A549 (cell line): Measurements from ENCODE around the gene ATP2A3. TPM values are rescaled to one million over a fixed set of nuclear protein-coding genes. Genes with fewer than 3 reads are reported as not detected.

ENCODE experiments used
- ATAC-seq, 2 experiments: fragments of 200-7000 bp in 1 of 2; fragments of >200 bp in 1 of 2; cut with Nextera tagmentation in 1 of 2; cut with Tn5 transposase in 1 of 2; 3 replicates each; pipeline versions ENCODE4 v1.8.0 to v1.9.1; 2018 to 2020; ENCODE audit warnings: mild to moderate bottlenecking in 1 of 2, moderate library complexity in 1 of 2
- CTCF ChIA-PET: fragments of 300-600 bp; sonication (Branson Sonifier 250); formaldehyde crosslinking; extraction: SDS; loops from one replicate; lab custom pipeline; 2021; ENCODE audit warnings: antibody characterized with exemption, inconsistent platforms; lab: Yijun Ruan, JAX
- POLR2A ChIA-PET: fragments of 350-600 bp; formaldehyde crosslinking; extraction: SDS; loops from one replicate; lab custom pipeline; 2021; ENCODE audit warnings: antibody characterized with exemption, inconsistent platforms; lab: Yijun Ruan, JAX
- DNase-seq, 2 experiments: peaks; one replicate each; pipeline versions ENCODE4 v3.0.0 to v3.0.0-alpha.2; 2011 to 2016; ENCODE audit warnings: low read depth in 1 of 2, low spot score in 1 of 2
- FAIRE-seq: peaks from 2 replicates; lab custom pipeline; 2011; peaks lifted over from hg19 to GRCh38; lab: Jason Lieb, UNC
- H3K27ac ChIP-seq, 2 experiments: fragments of >200 bp; sonication (Bioruptor Twin); formaldehyde crosslinking; 3 replicates each; pipeline ENCODE4 v1.5.1; 2016 to 2017
- H3K4me1 ChIP-seq: fragments of >200 bp; sonication (Bioruptor Twin); formaldehyde crosslinking; 3 replicates; pipeline ENCODE4 v1.6.1; 2016
- H3K4me2 ChIP-seq: fragments of >200 bp; sonication (Bioruptor Twin); formaldehyde crosslinking; 3 replicates; pipeline ENCODE4 v1.6.1; 2016
- H3K4me3 ChIP-seq: fragments of >200 bp; sonication (Bioruptor Twin); formaldehyde crosslinking; 3 replicates; pipeline ENCODE4 v1.5.1; 2016
- H3K9me3 ChIP-seq: fragments of >200 bp; sonication (Bioruptor Twin); formaldehyde crosslinking; 3 replicates; pipeline ENCODE4 v1.6.1; 2016
- CBX2 ChIP-seq: fragments of 200-600 bp; sonication (generic); IDR thresholded peaks from 2 replicates; pipeline ENCODE4 v1.6.1; 2016; ENCODE audit warnings: low read depth, mild to moderate bottlenecking, borderline replicate concordance
- CBX8 ChIP-seq: fragments of 200-600 bp; sonication (generic); IDR thresholded peaks from 2 replicates; pipeline ENCODE4 v1.6.1; 2016
- CHD4 ChIP-seq: fragments of 200-600 bp; sonication (generic); IDR thresholded peaks from 2 replicates; pipeline ENCODE4 v1.6.1; 2016; ENCODE audit warnings: antibody characterized with exemption, mild to moderate bottlenecking, borderline replicate concordance
- EHF ChIP-seq: fragments of 250-450 bp; sonication (Bioruptor Pico); IDR thresholded peaks from 2 replicates; pipeline ENCODE4 v1.5.0; 2020; ENCODE audit warnings: mild to moderate bottlenecking
- EP300 ChIP-seq, 2 experiments: fragments of >200 bp; sonication (Bioruptor Twin); formaldehyde crosslinking; IDR thresholded peaks; 2 replicates in 1 of 2; 3 replicates in 1 of 2; pipeline ENCODE4 v1.6.1; 2016 to 2017
- ESRRA ChIP-seq: fragments of 150-350 bp; IDR thresholded peaks from 2 replicates; pipeline ENCODE4 v1.6.1; 2014; ENCODE audit warnings: mild to moderate bottlenecking, low read length, borderline replicate concordance
- JUN ChIP-seq, 2 experiments: fragments of >200 bp; sonication (Bioruptor Twin); formaldehyde crosslinking; IDR thresholded peaks; 2 replicates in 1 of 2; 3 replicates in 1 of 2; pipeline ENCODE4 v1.6.1; 2016 to 2017
- KDM1A ChIP-seq: fragments of 200-600 bp; sonication (generic); IDR thresholded peaks from 2 replicates; pipeline ENCODE4 v1.6.1; 2016; ENCODE audit warnings: low read depth, mild to moderate bottlenecking
- KDM5A ChIP-seq: fragments of 200-600 bp; sonication (generic); IDR thresholded peaks from 2 replicates; pipeline ENCODE4 v1.6.1; 2016; ENCODE audit warnings: antibody characterized with exemption, mild to moderate bottlenecking
- MAZ ChIP-seq: fragments of 150-350 bp; IDR thresholded peaks from 2 replicates; pipeline ENCODE4 v1.6.1; 2014; ENCODE audit warnings: antibody characterized with exemption, low read depth, low read length, borderline replicate concordance
- PHF8 ChIP-seq: fragments of 200-600 bp; sonication (generic); IDR thresholded peaks from 2 replicates; pipeline ENCODE4 v1.6.1; 2016; ENCODE audit warnings: low read depth, mild to moderate bottlenecking, antibody characterized with exemption, moderate library complexity, borderline replicate concordance
- POLR2A ChIP-seq: IDR thresholded peaks from 2 replicates; pipeline ENCODE4 v1.6.1; 2012; ENCODE audit warnings: mild to moderate bottlenecking, low read length
- RAD21 ChIP-seq, 2 experiments: fragments of >200 bp in 1 of 2; sonication (Bioruptor Twin) in 1 of 2; formaldehyde crosslinking in 1 of 2; IDR thresholded peaks in 1 of 2; conservative IDR thresholded peaks in 1 of 2; 2 replicates in 1 of 2; 3 replicates in 1 of 2; pipeline ENCODE4 v1.6.1; 2012 to 2018; ENCODE audit warnings: inconsistent platforms in 1 of 2
- RCOR1 ChIP-seq: fragments of 150-350 bp; IDR thresholded peaks from 2 replicates; pipeline ENCODE4 v1.6.1; 2014; ENCODE audit warnings: antibody characterized with exemption, low read length, low read depth
- RFX5 ChIP-seq: fragments of 450-650 bp; IDR thresholded peaks from 2 replicates; pipeline ENCODE4 v1.7.1; 2014; ENCODE audit warnings: antibody characterized with exemption, mild to moderate bottlenecking, moderate library complexity
- RNF2 ChIP-seq: fragments of 200-600 bp; sonication (generic); IDR thresholded peaks from 2 replicates; pipeline ENCODE4 v1.6.1; 2016; ENCODE audit warnings: low read depth, mild to moderate bottlenecking, antibody characterized with exemption, moderate library complexity, borderline replicate concordance
- SREBF2 ChIP-seq: fragments of 450-650 bp; IDR thresholded peaks from 2 replicates; pipeline ENCODE4 v1.6.1; 2014; ENCODE audit warnings: mild to moderate bottlenecking, moderate library complexity
- TFCP2L1 ChIP-seq: fragments of 250-450 bp; sonication (Bioruptor Pico); IDR thresholded peaks from 2 replicates; pipeline ENCODE4 v1.5.0; 2021; ENCODE audit warnings: mild to moderate bottlenecking
- TP53 ChIP-seq: fragments of 250-450 bp; sonication (Bioruptor Pico); IDR thresholded peaks from 2 replicates; pipeline ENCODE4 v1.5.0; 2021; ENCODE audit warnings: mild to moderate bottlenecking, moderate library complexity
- ZC3H11A ChIP-seq: fragments of 450-650 bp; IDR thresholded peaks from 2 replicates; pipeline ENCODE4 v1.6.1; 2014; ENCODE audit warnings: antibody characterized with exemption, mild to moderate bottlenecking
- ZNF302 ChIP-seq: fragments of 250-450 bp; sonication (Bioruptor Pico); IDR thresholded peaks from 2 replicates; pipeline ENCODE4 v1.9.0; 2021; ENCODE audit warnings: inconsistent platforms, mild to moderate bottlenecking, moderate library complexity
- ZSCAN20 ChIP-seq: fragments of 250-450 bp; sonication (Bioruptor Pico); IDR thresholded peaks from 2 replicates; pipeline ENCODE4 v1.8.0; 2022; ENCODE audit warnings: mild to moderate bottlenecking, moderate library complexity
- WGBS: methylation state at CpG from one replicate; pipeline ENCODE4 v1.1.6; 2017; ENCODE audit errors: missing lambda C conversion rate; 5-methylcytosine and 5-hydroxymethylcytosine counted together
- polyA plus RNA-seq, 4 experiments: library from polyadenylated mRNA; depleted of rRNA in 3 of 4; stranded (reverse); fragments of >200 nt; fragmentation: RNase III in 1 of 4; extraction: RNeasy Plus Mini Kit Qiagen cat#74134 plus additional on column Dnase treatment in 1 of 4; gene quantifications; 2 replicates in 3 of 4; 3 replicates in 1 of 4; pipeline ENCODE4 v1.2.3, GENCODE V29; 2011 to 2017
- TF ChIP-seq, protein P1 (sequence below): fragments of 150-350 bp; IDR thresholded peaks from 2 replicates; pipeline ENCODE4 v1.6.1; 2014; ENCODE audit warnings: low read depth, mild to moderate bottlenecking, low read length
- TF ChIP-seq, protein P2 (sequence below): fragments of >200 bp; sonication (Bioruptor Twin); formaldehyde crosslinking; IDR thresholded peaks from 2 replicates; pipeline ENCODE4 v1.6.1; 2016
- TF ChIP-seq, protein P3 (sequence below): fragments of 250-450 bp; sonication (Bioruptor Pico); IDR thresholded peaks from 2 replicates; pipeline ENCODE4 v1.5.0; 2020; ENCODE audit warnings: low read depth, mild to moderate bottlenecking, moderate library complexity
- TF ChIP-seq, protein P4 (sequence below): IDR thresholded peaks from 2 replicates; pipeline ENCODE4 v1.6.1; 2012
- TF ChIP-seq, protein P5 (sequence below): fragments of >200 bp; sonication (Bioruptor Twin); formaldehyde crosslinking; IDR thresholded peaks from 3 replicates; pipeline ENCODE4 v1.6.1; 2016
- TF ChIP-seq, protein P6 (sequence below): IDR thresholded peaks from 2 replicates; pipeline ENCODE4 v1.6.1; 2012

The ATP2A3 gene
- polyA plus RNA-seq, 2 of the 4 experiments (the other 2 are of a cell fraction) = 3.1 to 5.5 TPM

DNA sequence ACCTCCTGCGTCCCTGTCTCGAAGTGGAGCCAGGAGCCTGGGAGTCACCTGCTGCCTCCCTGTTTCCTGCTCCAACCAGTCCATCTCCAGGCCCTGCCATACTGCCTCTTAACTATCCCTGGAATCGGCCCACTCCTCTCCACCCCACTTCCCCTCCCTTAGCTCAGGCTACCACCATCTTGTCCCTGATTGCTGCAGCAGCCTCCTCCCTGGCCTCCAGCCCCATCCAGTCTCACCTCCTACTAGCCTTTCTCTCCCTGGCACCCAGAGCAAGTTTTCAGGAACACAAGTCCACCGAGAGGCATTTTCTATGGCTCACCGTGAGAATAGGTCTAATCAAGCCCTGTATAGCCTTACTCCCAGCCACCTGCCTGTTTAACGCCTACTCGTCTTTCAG is 70.5 kb downstream of the ATP2A3 start:
- Histone ChIP-seq H3K4me3 (peak overlapping the region; percentile 79), H3K27ac (peak overlapping the region; percentile 87 to 89), H3K4me2 (peak overlapping the region; percentile 64), H3K4me1 (peaks cover 49% of the 10 kb centered on the region), H3K9me3 (no peaks in the 10 kb centered on the region)
- no peak for DNase-seq
- ChIA-PET POLR2A (interaction anchor here (1.7 kb wide), 1 partner anchor 49 kb away, joined by 3 read pairs; no protein-coding TSS in a partner anchor), CTCF (interaction anchor here (0.9 to 16.6 kb wide), 10 partner anchors 8 to 111 kb away, joined by 3 to 256 read pairs (median 6); partner anchors contain the start of genes NCBP3 and P2RX1)
- FAIRE-seq = no peak
- 90% methylated on average over 7 of the region's 7 CpGs for WGBS
- TF ChIP-seq POLR2A (no peak), KDM5A (no peak), RAD21 (conservative IDR thresholded peaks at IDR 0.05 in 1 of 2, IDR thresholded peaks at IDR 0.05 in 1 of 2) (no peak), CBX2 (no peak), CHD4 (no peak), EP300 (IDR thresholded peaks at IDR 0.05) (no peak), EHF (CRISPR knock-in tag) (no peak), KDM1A (no peak), ZSCAN20 (no peak), SREBF2 (no peak), ZC3H11A (no peak), ESRRA (no peak), RNF2 (no peak), RCOR1 (no peak)
- TF ChIP-seq, protein P1, sequence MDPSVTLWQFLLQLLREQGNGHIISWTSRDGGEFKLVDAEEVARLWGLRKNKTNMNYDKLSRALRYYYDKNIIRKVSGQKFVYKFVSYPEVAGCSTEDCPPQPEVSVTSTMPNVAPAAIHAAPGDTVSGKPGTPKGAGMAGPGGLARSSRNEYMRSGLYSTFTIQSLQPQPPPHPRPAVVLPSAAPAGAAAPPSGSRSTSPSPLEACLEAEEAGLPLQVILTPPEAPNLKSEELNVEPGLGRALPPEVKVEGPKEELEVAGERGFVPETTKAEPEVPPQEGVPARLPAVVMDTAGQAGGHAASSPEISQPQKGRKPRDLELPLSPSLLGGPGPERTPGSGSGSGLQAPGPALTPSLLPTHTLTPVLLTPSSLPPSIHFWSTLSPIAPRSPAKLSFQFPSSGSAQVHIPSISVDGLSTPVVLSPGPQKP = no peak
- TF ChIP-seq, protein P2, sequence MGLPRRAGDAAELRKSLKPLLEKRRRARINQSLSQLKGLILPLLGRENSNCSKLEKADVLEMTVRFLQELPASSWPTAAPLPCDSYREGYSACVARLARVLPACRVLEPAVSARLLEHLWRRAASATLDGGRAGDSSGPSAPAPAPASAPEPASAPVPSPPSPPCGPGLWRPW = no peak
- no peak for ATAC-seq

DNA sequence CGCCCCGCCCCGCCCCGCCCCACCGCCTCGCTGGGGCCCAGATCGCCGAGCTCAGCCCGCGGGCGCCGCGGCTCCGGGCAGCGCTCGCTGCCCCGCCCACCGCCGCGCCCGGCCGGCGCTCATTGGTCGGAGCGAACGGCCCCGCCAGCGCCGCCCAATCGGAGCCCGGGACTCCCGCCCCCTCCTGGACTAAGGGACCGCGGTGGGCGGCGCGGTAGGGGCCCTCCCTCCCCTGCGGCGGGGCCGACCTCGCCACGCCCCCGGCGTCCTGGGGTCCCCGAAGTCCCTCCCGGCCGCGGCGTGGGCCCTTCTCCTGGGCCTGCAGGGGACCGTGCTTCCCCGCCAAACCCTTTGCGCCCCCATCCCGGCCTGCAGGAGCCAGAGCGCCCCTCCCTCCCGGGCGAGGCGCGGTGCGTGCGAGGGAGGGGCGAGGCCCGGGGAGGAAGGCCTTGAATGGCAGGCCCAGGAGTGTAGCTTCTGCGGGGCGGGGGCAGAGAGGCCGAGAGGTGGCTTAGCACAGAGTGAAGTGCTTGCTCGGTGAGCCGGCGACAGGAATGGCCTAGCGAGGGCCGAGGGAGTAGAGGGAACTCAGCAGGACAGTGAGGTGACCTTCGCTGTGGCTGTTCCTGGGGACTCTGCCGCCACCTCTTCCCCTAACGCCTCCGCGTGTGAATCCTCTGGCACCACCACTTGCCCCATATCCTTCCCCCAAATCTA is 71.1 kb downstream of the ATP2A3 start, which contains the start of gene CAMKK1:
Gene CAMKK1 (minus strand): TSS at position 51 of the 717 bp plus-strand sequence. CDS start 7,366 bp downstream, outside the sequence.
- DNase-seq = peak; percentile 86 to 98
- H3K27ac ChIP-seq = peak within 1 kb of the TSS; percentile 87 to 89
- CTCF ChIA-PET = interaction anchor here (0.7 to 16.6 kb wide), 6 partner anchors 11 to 30 kb away, joined by 3 to 256 read pairs (median 8); partner anchors contain the start of gene P2RX1
- TF ChIP-seq JUN (IDR thresholded peaks at IDR 0.05) (peak in 1 of 2 experiments; percentile 55; a peak in 1 of 5 replicates), TFCP2L1 (CRISPR knock-in tag) (peak; percentile 42; the same call in 1 of the 2 replicates), POLR2A (peak; percentile 15; the same call in 1 of the 2 replicates), RFX5 (0 out of 2 replicates have a peak, but pooled peaks have one; percentile 29), CBX8 (no peak), ZC3H11A (no peak), RCOR1 (no peak), TP53 (no peak), ZNF302 (CRISPR knock-in tag) (no peak), PHF8 (peak; percentile 38; the same call in 1 of the 2 replicates), MAZ (no peak), ZSCAN20 (no peak)
- TF ChIP-seq, protein P3, sequence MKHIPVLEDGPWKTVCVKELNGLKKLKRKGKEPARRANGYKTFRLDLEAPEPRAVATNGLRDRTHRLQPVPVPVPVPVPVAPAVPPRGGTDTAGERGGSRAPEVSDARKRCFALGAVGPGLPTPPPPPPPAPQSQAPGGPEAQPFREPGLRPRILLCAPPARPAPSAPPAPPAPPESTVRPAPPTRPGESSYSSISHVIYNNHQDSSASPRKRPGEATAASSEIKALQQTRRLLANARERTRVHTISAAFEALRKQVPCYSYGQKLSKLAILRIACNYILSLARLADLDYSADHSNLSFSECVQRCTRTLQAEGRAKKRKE = no peak
- TF ChIP-seq, protein P4, sequence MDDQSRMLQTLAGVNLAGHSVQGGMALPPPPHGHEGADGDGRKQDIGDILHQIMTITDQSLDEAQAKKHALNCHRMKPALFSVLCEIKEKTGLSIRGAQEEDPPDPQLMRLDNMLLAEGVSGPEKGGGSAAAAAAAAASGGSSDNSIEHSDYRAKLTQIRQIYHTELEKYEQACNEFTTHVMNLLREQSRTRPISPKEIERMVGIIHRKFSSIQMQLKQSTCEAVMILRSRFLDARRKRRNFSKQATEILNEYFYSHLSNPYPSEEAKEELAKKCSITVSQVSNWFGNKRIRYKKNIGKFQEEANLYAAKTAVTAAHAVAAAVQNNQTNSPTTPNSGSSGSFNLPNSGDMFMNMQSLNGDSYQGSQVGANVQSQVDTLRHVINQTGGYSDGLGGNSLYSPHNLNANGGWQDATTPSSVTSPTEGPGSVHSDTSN = peak; percentile 57; the same call in 1 of the 2 replicates
- TF ChIP-seq, protein P5, sequence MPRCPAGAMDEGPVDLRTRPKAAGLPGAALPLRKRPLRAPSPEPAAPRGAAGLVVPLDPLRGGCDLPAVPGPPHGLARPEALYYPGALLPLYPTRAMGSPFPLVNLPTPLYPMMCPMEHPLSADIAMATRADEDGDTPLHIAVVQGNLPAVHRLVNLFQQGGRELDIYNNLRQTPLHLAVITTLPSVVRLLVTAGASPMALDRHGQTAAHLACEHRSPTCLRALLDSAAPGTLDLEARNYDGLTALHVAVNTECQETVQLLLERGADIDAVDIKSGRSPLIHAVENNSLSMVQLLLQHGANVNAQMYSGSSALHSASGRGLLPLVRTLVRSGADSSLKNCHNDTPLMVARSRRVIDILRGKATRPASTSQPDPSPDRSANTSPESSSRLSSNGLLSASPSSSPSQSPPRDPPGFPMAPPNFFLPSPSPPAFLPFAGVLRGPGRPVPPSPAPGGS = no peak
- TF ChIP-seq, protein P6, sequence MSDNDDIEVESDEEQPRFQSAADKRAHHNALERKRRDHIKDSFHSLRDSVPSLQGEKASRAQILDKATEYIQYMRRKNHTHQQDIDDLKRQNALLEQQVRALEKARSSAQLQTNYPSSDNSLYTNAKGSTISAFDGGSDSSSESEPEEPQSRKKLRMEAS = peak; percentile 55; the same call in 1 of the 2 replicates
- 23% methylated on average over 19 of the region's 75 CpGs for WGBS
- H3K4me2 ChIP-seq = peak within 1 kb of the TSS; percentile 94
- no peaks in the 10 kb centered on the region for H3K9me3 ChIP-seq
- FAIRE-seq = no peak
- peak within 1 kb of the TSS; percentile 79 for H3K4me3 ChIP-seq
- peak; percentile 57 to 78 for ATAC-seq
- POLR2A ChIA-PET = interaction anchor here (1.7 kb wide), 1 partner anchor 48 kb away, joined by 3 read pairs; no protein-coding TSS in a partner anchor
- H3K4me1 ChIP-seq = peaks cover 54% of the 10 kb centered on the region
